HG03439 (cell line): Measurements from ENCODE around the gene GRM7.

Experiments
- ATAC-seq: cut with Tn5 transposase; IDR thresholded peaks from one replicate; pipeline ENCODE4 v1.9.1; 2021; ENCODE audit warnings: mild to moderate bottlenecking, moderate library complexity; ENCODE audit not compliant: unreplicated experiment

GRM7 gene

DNA sequence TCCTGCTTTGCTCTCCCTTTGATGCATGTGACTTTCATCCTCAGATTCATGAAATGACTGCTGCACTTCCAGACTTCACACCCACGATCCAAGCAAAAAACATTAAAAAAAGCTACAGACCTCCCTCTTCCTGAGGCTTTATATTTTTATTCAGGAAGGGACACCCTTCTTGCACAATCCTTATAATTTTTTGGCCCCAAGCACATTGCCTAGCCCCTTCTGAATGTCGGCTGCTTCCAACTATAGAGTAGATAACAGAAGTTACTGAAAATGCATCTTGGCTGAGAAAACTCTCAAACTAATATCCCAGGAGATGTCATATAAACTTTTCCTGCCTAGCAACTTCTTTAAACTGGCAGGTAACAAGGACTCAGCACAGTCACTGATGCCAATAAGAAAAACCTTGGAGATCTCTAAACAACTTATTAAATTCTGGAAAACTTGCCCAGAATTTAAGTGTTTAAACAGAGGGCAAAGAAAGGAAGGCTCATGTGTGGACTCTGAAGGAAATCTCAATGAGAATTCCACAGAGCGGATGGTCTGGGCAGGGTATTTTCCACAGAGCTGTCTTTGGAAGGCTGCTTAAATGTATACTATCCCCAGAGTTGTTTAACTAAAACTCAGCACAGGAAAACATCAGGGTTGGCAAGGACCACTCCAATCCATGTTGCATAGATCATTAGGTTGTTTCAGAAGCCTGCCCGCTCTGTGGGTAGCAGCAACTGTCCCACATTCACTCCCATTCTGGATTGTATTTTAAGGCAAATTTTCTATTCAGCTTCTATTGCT is 893.9 kb downstream of the GRM7 start:
- no peak for ATAC-seq

GRCh38 chr3:7759630-7760029 is 898.7 kb downstream of the GRM7 start:
- no peak for ATAC-seq

DNA sequence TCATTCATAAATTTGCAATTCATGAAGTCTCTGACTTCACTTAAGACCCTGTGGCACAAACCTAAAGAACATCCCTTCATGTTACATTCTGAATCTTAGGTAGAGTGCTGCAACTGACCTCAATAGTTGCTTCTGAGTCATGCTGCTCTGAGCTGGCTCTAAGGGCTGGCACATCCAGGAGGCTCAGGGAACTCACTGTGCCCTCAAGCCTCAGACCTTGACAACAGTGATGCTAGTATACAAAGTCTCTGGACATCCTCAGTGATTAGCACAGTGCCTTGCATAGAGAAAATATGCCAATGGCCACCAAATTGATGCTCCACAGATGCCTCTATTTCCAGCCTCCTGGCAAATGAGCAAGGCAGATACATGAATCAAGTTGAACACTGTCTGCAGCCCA is 899.8 kb downstream of the GRM7 start:
- no peak for ATAC-seq

DNA sequence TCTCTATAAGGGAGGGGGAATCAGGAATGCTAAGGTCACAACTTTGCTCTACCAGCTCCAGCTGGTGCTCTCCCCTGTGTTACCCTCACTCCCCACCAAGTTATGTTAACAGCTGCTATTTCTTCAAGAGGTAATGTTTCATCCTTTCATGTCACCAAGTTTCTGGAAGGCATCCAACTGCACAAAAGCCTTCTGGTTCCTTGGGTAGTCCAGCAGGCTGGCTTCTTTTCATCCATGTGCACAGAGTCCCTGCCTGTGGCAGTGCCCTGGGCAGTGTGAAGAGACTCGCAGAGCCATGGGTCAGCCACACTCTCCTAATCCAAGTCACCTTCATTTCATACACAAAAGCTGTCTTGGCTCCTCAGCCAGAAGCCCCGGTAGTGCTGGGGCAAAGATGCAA is 903.2 kb downstream of the GRM7 start:
- ATAC-seq, result no peak

DNA sequence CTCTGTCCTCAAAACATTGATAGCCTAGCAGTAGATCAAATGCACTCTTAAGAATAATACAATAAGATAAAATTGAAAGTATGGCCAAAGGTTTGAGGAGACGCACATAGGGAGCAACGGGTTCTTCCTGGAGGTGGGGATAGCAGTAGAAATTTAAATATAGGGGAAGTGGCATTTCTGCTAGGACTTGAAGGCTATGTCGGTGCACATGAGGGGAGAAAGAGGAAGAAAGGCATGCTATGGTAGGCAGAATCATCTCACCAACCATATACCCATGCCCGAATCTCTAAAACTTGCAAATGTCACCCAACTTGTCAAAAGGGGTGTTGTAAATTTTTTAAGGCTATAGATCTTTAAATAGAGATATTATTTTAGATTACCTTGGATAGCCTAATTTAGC is 905.6 kb downstream of the GRM7 start:
- ATAC-seq, result no peak

DNA sequence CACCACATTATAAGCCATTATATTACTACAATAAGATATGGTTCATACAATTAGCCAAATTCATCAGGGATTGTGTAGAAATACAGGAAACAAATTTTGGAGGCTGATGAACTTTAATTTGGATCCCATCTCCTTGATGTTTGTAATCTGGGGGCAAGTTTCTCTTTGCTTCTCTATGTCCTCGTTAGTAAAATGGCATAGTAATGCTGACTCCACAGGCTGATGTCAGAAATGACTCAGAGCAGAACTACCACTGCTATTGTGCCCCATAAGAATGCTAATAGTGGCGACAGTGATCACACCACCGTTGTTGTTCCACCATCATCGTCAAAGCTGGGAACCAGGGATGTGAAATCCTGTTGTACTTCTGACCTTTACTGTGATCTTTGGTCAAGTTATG is 918.4 kb downstream of the GRM7 start:
- no peak for ATAC-seq

DNA sequence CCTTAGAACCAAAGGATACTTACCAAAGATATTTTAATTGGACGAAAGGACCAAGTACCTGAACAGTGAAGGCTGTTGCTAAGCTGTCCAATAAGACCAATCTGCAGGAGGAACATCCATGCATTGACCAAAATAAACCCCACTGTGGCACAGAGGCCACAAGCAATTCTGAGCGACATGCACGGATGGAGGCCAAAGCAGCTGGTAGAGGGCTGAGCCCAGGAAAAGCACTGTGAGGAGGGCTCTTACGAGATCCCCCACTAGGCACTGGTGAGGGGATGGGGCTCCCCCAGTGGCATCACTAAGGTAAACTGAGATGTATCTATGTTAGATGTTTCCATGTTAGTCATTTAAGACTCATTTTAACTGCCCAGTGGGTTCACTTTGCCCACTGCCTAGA is 920.5 kb downstream of the GRM7 start:
- no peak for ATAC-seq

GRCh38 chr3:7787871-7788828 is 927.2 kb downstream of the GRM7 start:
- ATAC-seq, result no peak

GRCh38 chr3:7788881-7789280 is 928.0 kb downstream of the GRM7 start:
- no peak for ATAC-seq

- ATAC-seq, result no peak
These were observed 928.4 kb downstream of the GRM7 start for GRCh38 chr3:7789324-7789723.

- ATAC-seq, result no peak
These were observed 929.2 kb downstream of the GRM7 start for GRCh38 chr3:7790141-7790540.
